Activated naive CD8-positive, alpha-beta T cell treated with anti-CD3 and anti-CD28 coated beads for 36 hours (primary cell): ENCODE data around the gene NKX2-8. TPM values are rescaled to one million over a fixed set of nuclear protein-coding genes. Genes with fewer than 3 reads are reported as not detected.

Experiments used
- DNase-seq: peaks from one replicate; pipeline ENCODE4 v3.0.0; 2021
- H3K27ac Mint-ChIP-seq: one replicate; pipeline ENCODE4 v1.8.0; 2022; ENCODE audit warnings: mild to moderate bottlenecking, moderate library complexity, mixed read lengths
- H3K27me3 Mint-ChIP-seq: one replicate; pipeline ENCODE4 v1.8.0; 2022; ENCODE audit warnings: mild to moderate bottlenecking, mixed read lengths
- H3K36me3 Mint-ChIP-seq: one replicate; pipeline ENCODE4 v1.8.0; 2021; ENCODE audit warnings: mild to moderate bottlenecking, mixed read lengths
- H3K4me1 Mint-ChIP-seq: one replicate; pipeline ENCODE4 v1.8.0; 2021; ENCODE audit warnings: mixed read lengths
- H3K4me3 Mint-ChIP-seq: one replicate; pipeline ENCODE4 v1.8.0; 2022; ENCODE audit warnings: mild to moderate bottlenecking, moderate library complexity, mixed read lengths
- H3K9me3 Mint-ChIP-seq: one replicate; pipeline ENCODE4 v1.8.0; 2022; ENCODE audit warnings: mixed read lengths
- total RNA-seq, 2 experiments: library from RNA; stranded (reverse); gene quantifications; one replicate each; pipeline ENCODE4 v1.2.3, GENCODE V29; 2021

The NKX2-8 gene
- total RNA-seq, 2 experiments from 2014 or later: not detected

- no peaks in the 10 kb centered on the region for H3K4me1 Mint-ChIP-seq
- no peak for DNase-seq
- H3K36me3 Mint-ChIP-seq: peaks cover 2% of the 10 kb centered on the region
- no peak overlapping the region for H3K27ac Mint-ChIP-seq
- H3K4me3 Mint-ChIP-seq: no peak overlapping the region
- peaks cover 39% of the 10 kb centered on the region for H3K27me3 Mint-ChIP-seq
- H3K9me3 Mint-ChIP-seq: peaks cover 9% of the 10 kb centered on the region
These were observed 44.4 kb downstream of the NKX2-8 start for GRCh38 chr14:36538051-36538450.

Other genes starting within 250 kb of the NKX2-8 start
- not detected for gene NKX2-1, start 62.4 kb downstream of the NKX2-8 start, total RNA-seq
- not detected for gene PAX9, start 79.2 kb upstream of the NKX2-8 start, total RNA-seq